HepG2 (cell line): ENCODE results near the gene CRTC2. TPM values are rescaled to one million over a fixed set of nuclear protein-coding genes. Genes with fewer than 3 reads are reported as not detected.

ENCODE experiments used
- ADNP ChIP-seq: sonication (generic); formaldehyde crosslinking; IDR thresholded peaks from 2 replicates; pipeline ENCODE4 v1.4.0; 2020; ENCODE audit warnings: missing genetic modification reagents
- GMEB1 ChIP-seq: sonication (generic); formaldehyde crosslinking; IDR thresholded peaks from 2 replicates; pipeline ENCODE4 v1.5.1; 2020; ENCODE audit warnings: missing genetic modification reagents, mild to moderate bottlenecking, borderline replicate concordance
- HMGXB3 ChIP-seq: sonication (generic); formaldehyde crosslinking; IDR thresholded peaks from 2 replicates; pipeline ENCODE4 v1.4.0; 2020; ENCODE audit warnings: missing genetic modification reagents, borderline replicate concordance
- KDM5B ChIP-seq: sonication (generic); formaldehyde crosslinking; IDR thresholded peaks from 2 replicates; pipeline ENCODE4 v1.4.0; 2020; ENCODE audit warnings: missing genetic modification reagents, mild to moderate bottlenecking, borderline replicate concordance
- KMT2A ChIP-seq: sonication (generic); formaldehyde crosslinking; IDR thresholded peaks from 2 replicates; pipeline ENCODE4 v1.4.0; 2020; ENCODE audit warnings: missing genetic modification reagents
- MED1 ChIP-seq: sonication (generic); formaldehyde crosslinking; IDR thresholded peaks from 2 replicates; pipeline ENCODE4 v1.4.0; 2020; ENCODE audit warnings: missing genetic modification reagents
- MYPOP ChIP-seq: sonication (generic); formaldehyde crosslinking; IDR thresholded peaks from 2 replicates; pipeline ENCODE4 v1.8.1; 2023; ENCODE audit warnings: mild to moderate bottlenecking, moderate library complexity, missing genetic modification reagents
- NR2C2 ChIP-seq: sonication (generic); formaldehyde crosslinking; IDR thresholded peaks from 2 replicates; pipeline ENCODE4 v1.4.0; 2020; ENCODE audit warnings: missing genetic modification reagents, mild to moderate bottlenecking, moderate library complexity, borderline replicate concordance
- SALL1 ChIP-seq: sonication (generic); formaldehyde crosslinking; IDR thresholded peaks from 2 replicates; pipeline ENCODE4 v1.8.0; 2022; ENCODE audit warnings: mild to moderate bottlenecking, missing genetic modification reagents
- SMAD3 ChIP-seq: sonication (generic); formaldehyde crosslinking; IDR thresholded peaks from 2 replicates; pipeline ENCODE4 v1.4.0; 2020; ENCODE audit warnings: missing genetic modification reagents
- ZBTB44 ChIP-seq: sonication (generic); formaldehyde crosslinking; IDR thresholded peaks from 2 replicates; pipeline ENCODE4 v1.4.0; 2020; ENCODE audit warnings: missing genetic modification reagents
- ZBTB7B ChIP-seq: sonication (generic); formaldehyde crosslinking; IDR thresholded peaks from 2 replicates; pipeline ENCODE4 v1.4.0; 2020; ENCODE audit warnings: missing genetic modification reagents
- ZFX ChIP-seq: sonication (generic); formaldehyde crosslinking; IDR thresholded peaks from 2 replicates; pipeline ENCODE4 v1.4.0; 2020; ENCODE audit warnings: mild to moderate bottlenecking, low read depth, missing genetic modification reagents, moderate library complexity
- ZNF274 ChIP-seq: sonication (generic); formaldehyde crosslinking; IDR thresholded peaks from 2 replicates; pipeline ENCODE4 v1.5.1; 2020; ENCODE audit warnings: mild to moderate bottlenecking, missing genetic modification reagents
- ZNF331 ChIP-seq: sonication (generic); formaldehyde crosslinking; IDR thresholded peaks from 2 replicates; pipeline ENCODE4 v1.4.0; 2020; ENCODE audit warnings: missing genetic modification reagents
- ZNF619 ChIP-seq: sonication (generic); formaldehyde crosslinking; IDR thresholded peaks from 2 replicates; pipeline ENCODE4 v1.4.0; 2020; ENCODE audit warnings: mild to moderate bottlenecking, missing genetic modification reagents
- polyA plus RNA-seq, 8 experiments: library from polyadenylated mRNA; depleted of rRNA in 3 of 8; stranded (reverse) in 7 of 8; unstranded in 1 of 8; fragments of >200 nt; fragmentation: Illumina TruSeq in 4 of 8; extraction: Trizol in 4 of 8; gene quantifications; 2 replicates each; pipeline versions ENCODE4 v1.2.1 to v1.2.3, GENCODE V29; 2011 to 2016; ENCODE audit warnings: low read depth in 4 of 8, missing spikeins in 1 of 8, mixed read lengths in 1 of 8; ENCODE audit not compliant: insufficient read depth in 1 of 8
- total RNA-seq, 5 experiments: library from RNA; depleted of rRNA; stranded (reverse); fragments of >200 nt; fragmentation: Illumina TruSeq; extraction: Trizol; gene quantifications; 2 replicates each; pipeline ENCODE4 v1.2.3, GENCODE V29; 2016; ENCODE audit warnings: low read depth in 1 of 5
- TF ChIP-seq, protein P1 (sequence below): IDR thresholded peaks from 2 replicates; pipeline ENCODE4 v1.6.1; 2016; ENCODE audit warnings: mild to moderate bottlenecking, missing biosample characterization, missing genetic modification reagents

Gene CRTC2
- total and polyA plus RNA-seq, 2 of the 13 experiments (the other 11 are each of a cell fraction or from before 2014, with no cell fraction given): 6.1 to 26.7 TPM

GRCh38 chr1:153922972-153923925 lies 35.2 kb downstream of the CRTC2 start, which contains the start of gene GATAD2B (continued):
- TF ChIP-seq MED1 (CRISPR knock-in tag) (peak; percentile 57; the same call in 1 of the 2 replicates), ADNP (CRISPR knock-in tag) (no peak), SALL1 (peak; percentile 60; the same call in 1 of the 2 replicates), ZNF619 (CRISPR knock-in tag) (no peak), NR2C2 (peak; percentile 69; the same call in 1 of the 2 replicates), SMAD3 (CRISPR knock-in tag) (peak; percentile 52; the same call in 1 of the 2 replicates), ZFX (CRISPR knock-in tag) (peak; percentile 61), KMT2A (CRISPR knock-in tag) (peak; percentile 68; the same call in 1 of the 2 replicates), HMGXB3 (CRISPR knock-in tag) (peak; percentile 87), ZNF274 (CRISPR knock-in tag) (peak; percentile 41; the same call in 1 of the 2 replicates), MYPOP (peak; percentile 65; the same call in 1 of the 2 replicates), ZBTB44 (CRISPR knock-in tag) (0 out of 2 replicates have a peak, but pooled peaks have one; percentile 20), ZNF331 (CRISPR knock-in tag) (peak; percentile 70; the same call in 1 of the 2 replicates), ZBTB7B (CRISPR knock-in tag) (peak; percentile 90), GMEB1 (CRISPR knock-in tag) (peak; percentile 44; the same call in 1 of the 2 replicates), KDM5B (CRISPR knock-in tag) (0 out of 2 replicates have a peak, but pooled peaks have one; percentile 53)
- TF ChIP-seq, protein P1, sequence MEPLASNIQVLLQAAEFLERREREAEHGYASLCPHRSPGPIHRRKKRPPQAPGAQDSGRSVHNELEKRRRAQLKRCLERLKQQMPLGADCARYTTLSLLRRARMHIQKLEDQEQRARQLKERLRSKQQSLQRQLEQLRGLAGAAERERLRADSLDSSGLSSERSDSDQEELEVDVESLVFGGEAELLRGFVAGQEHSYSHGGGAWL (CRISPR knock-in tag): peak; percentile 61; the same call in 1 of the 2 replicates
